ENCODE data around the gene RBM33. TPM values are rescaled to one million over a fixed set of nuclear protein-coding genes. Genes with fewer than 3 reads are reported as not detected.
A peak's percentile ranks its signal among the peaks of the same experiment; 100 is the strongest.

RBM33 gene
- total and polyA plus RNA-seq, 2 of the 13 experiments (the other 11 are each of a cell fraction or from before 2014, with no cell fraction given), result 12.4 to 28.9 TPM

- FAIRE-seq (no peak), DNase-seq (ENCODE audit: low spot score) (no peak), ATAC-seq (no peak)
- BruUV-seq (replicated peaks), result no TSS peak
- whole genome bisulfite sequencing (ENCODE audit: low lambda C conversion rate), result 99% methylated on average over 4 of the region's 4 CpGs
- Histone ChIP-seq H3K79me2 (ENCODE audit: insufficient read depth, low read length) (peaks cover 17% of the 10 kb centered on the region), H3K4me2 (ENCODE audit: low read depth, low read length) (no peak overlapping the region), H3K36me3 (replicated peaks in 1 of 2; ENCODE audit: control insufficient read depth in 1 of 2, insufficient read depth in 2 of 2, low read length in 2 of 2) (peaks cover 0 to 4% of the 10 kb centered on the region in 2 experiments; a peak in 4 of 5 replicates), H3K4me1 (ENCODE audit: insufficient read depth, low read length) (peaks cover 21% of the 10 kb centered on the region), H4K20me1 (ENCODE audit: insufficient read depth, low read length) (peaks cover 4% of the 10 kb centered on the region; the same call in 1 of the 2 replicates), H2AFZ (ENCODE audit: low read length) (no peak overlapping the region), H3K9me3 (ENCODE audit: low read length) (peaks cover 10% of the 10 kb centered on the region; the same call in 1 of the 2 replicates), H3K27ac (ENCODE audit: extremely low read length, insufficient read depth, low read length) (no peak overlapping the region), H3K27me3 (ENCODE audit: control insufficient read depth in 1 of 2, insufficient read depth in 2 of 2, low read length in 2 of 2) (no peaks in the 10 kb centered on the region; a peak in 1 of 5 replicates), H3K9ac (ENCODE audit: insufficient read depth, low read depth, low read length) (no peak overlapping the region), H3K4me3 (replicated peaks in 1 of 3; ENCODE audit: insufficient read depth in 1 of 3, low read depth in 2 of 3, low read length in 3 of 3) (no peak overlapping the region)
- POLR2A ChIA-PET, result no interaction called here
- intact Hi-C loops (cut with micrococcal nuclease; ENCODE audit: unreplicated experiment), result no loop called here
- in situ Hi-C loops (cut with HindIII; ENCODE audit: extremely low pct_ligation_motif_present, low pct_unique_long_range_greater_than_20kb), result no loop called here
- CTCF ChIA-PET (ENCODE audit: low intra/inter-chr PET ratio, low total read pairs), result no interaction called here
- TF ChIP-seq TRIM24 (CRISPR knock-in tag; IDR thresholded peaks at IDR 0.05), result no peak
- no peak for TF ChIP-seq SNAPC2 (CRISPR knock-in tag; IDR thresholded peaks at IDR 0.05)
- no peak for TF ChIP-seq RXRB (CRISPR knock-in tag; IDR thresholded peaks at IDR 0.05; ENCODE audit: borderline replicate concordance)
- no peak for TF ChIP-seq ZNF652 (CRISPR knock-in tag; IDR thresholded peaks at IDR 0.05; ENCODE audit: borderline replicate concordance, low read depth)
- TF ChIP-seq ZNF547 (CRISPR knock-in tag; IDR thresholded peaks at IDR 0.05), result no peak
- TF ChIP-seq ZGPAT (CRISPR knock-in tag; IDR thresholded peaks at IDR 0.05), result no peak
- TF ChIP-seq DMTF1 (CRISPR knock-in tag; IDR thresholded peaks at IDR 0.05), result no peak
- TF ChIP-seq POLR2AphosphoS5 (IDR thresholded peaks at IDR 0.05; ENCODE audit: low read depth, low read length), result peak; percentile 61
- peak; percentile 67; the same call in 1 of the 2 replicates for TF ChIP-seq PAF1 (CRISPR knock-in tag; IDR thresholded peaks at IDR 0.05)
- TF ChIP-seq PRDM15 (CRISPR knock-in tag; IDR thresholded peaks at IDR 0.05), result no peak
- no peak for TF ChIP-seq ZNF788 (CRISPR knock-in tag; IDR thresholded peaks at IDR 0.05; ENCODE audit: borderline replicate concordance)
- no peak for TF ChIP-seq ZNF280D (CRISPR knock-in tag; IDR thresholded peaks at IDR 0.05)
- no peak for TF ChIP-seq CREB1 (IDR thresholded peaks at IDR 0.05)
- TF ChIP-seq CREB1 (CRISPR knock-in tag; IDR thresholded peaks at IDR 0.05), result no peak
These were observed 3.8 kb upstream of the RBM33 start for GRCh38 chr7:155640629-155641028.
